DOHH2 (cell line): ENCODE measurements around the gene DLGAP1.

Experiments
- H3F3A ChIP-seq: fragments of 200-600 bp; sonication (generic), shearing (Covaris generic); 2 replicates; pipeline ENCODE4 v1.6.0; 2016; ENCODE audit warnings: antibody characterized with exemption, mild to moderate bottlenecking; ENCODE audit not compliant: control insufficient read depth, insufficient read depth
- H3K27ac ChIP-seq: fragments of 200-600 bp; sonication (generic); 2 replicates; pipeline ENCODE4 v1.5.1; 2014; ENCODE audit warnings: low read depth, mild to moderate bottlenecking, low read length, moderate library complexity
- H3K27me3 ChIP-seq: fragments of 200-600 bp; sonication (generic); 2 replicates; pipeline ENCODE4 v1.6.1; 2014; ENCODE audit warnings: mild to moderate bottlenecking, low read length, mixed read lengths; ENCODE audit not compliant: control insufficient read depth
- H3K36me3 ChIP-seq: fragments of 200-600 bp; sonication (generic); 2 replicates; pipeline ENCODE4 v1.6.1; 2014; ENCODE audit warnings: mild to moderate bottlenecking, low read length, moderate library complexity, mixed read lengths; ENCODE audit not compliant: control insufficient read depth
- H3K4me1 ChIP-seq: fragments of 200-600 bp; sonication (generic); 2 replicates; pipeline ENCODE4 v1.6.1; 2014; ENCODE audit warnings: mild to moderate bottlenecking, low read length, mixed read lengths; ENCODE audit not compliant: control insufficient read depth
- H3K4me2 ChIP-seq: fragments of 200-600 bp; sonication (generic); 2 replicates; pipeline ENCODE4 v1.6.0; 2014; ENCODE audit warnings: mild to moderate bottlenecking, low read length, moderate library complexity
- H3K4me3 ChIP-seq: fragments of 200-600 bp; sonication (generic); 2 replicates; pipeline ENCODE4 v1.5.1; 2014; ENCODE audit warnings: mild to moderate bottlenecking, low read length, mixed read lengths
- H3K79me2 ChIP-seq: fragments of 200-600 bp; sonication (generic); 2 replicates; pipeline ENCODE4 v1.6.1; 2014; ENCODE audit warnings: mild to moderate bottlenecking, low read length, mixed read lengths; ENCODE audit not compliant: control insufficient read depth
- H3K9me2 ChIP-seq: fragments of 200-600 bp; sonication (generic); replicated peaks from 2 replicates; pipeline ENCODE4 v1.6.1; 2014; ENCODE audit warnings: mild to moderate bottlenecking, low read length, mixed read lengths; ENCODE audit not compliant: control insufficient read depth
- H3K9me3 ChIP-seq: fragments of 200-600 bp; sonication (generic); 2 replicates; pipeline ENCODE4 v1.6.1; 2014; ENCODE audit warnings: antibody characterized with exemption, low read length, mixed read lengths; ENCODE audit not compliant: control insufficient read depth, insufficient read depth
- H4K20me1 ChIP-seq: fragments of 200-600 bp; sonication (generic); 2 replicates; pipeline ENCODE4 v1.6.0; 2014; ENCODE audit warnings: low read depth, mild to moderate bottlenecking, antibody characterized with exemption, low read length, moderate library complexity; ENCODE audit not compliant: control insufficient read depth, insufficient read depth
- EZH2phosphoT487 ChIP-seq: fragments of 200-600 bp; sonication (generic); IDR thresholded peaks from 2 replicates; pipeline ENCODE4 v1.6.1; 2017; ENCODE audit warnings: borderline replicate concordance, mild to moderate bottlenecking, antibody characterized with exemption, low read length, moderate library complexity, mixed read lengths
- TF ChIP-seq, protein P1 (sequence below): fragments of 200-600 bp; sonication (generic); IDR thresholded peaks from one replicate; pipeline ENCODE4 v1.5.1; 2014; ENCODE audit warnings: antibody characterized with exemption, mild to moderate bottlenecking, low read depth, low read length; ENCODE audit not compliant: poor library complexity, severe bottlenecking

The DLGAP1 gene

DNA sequence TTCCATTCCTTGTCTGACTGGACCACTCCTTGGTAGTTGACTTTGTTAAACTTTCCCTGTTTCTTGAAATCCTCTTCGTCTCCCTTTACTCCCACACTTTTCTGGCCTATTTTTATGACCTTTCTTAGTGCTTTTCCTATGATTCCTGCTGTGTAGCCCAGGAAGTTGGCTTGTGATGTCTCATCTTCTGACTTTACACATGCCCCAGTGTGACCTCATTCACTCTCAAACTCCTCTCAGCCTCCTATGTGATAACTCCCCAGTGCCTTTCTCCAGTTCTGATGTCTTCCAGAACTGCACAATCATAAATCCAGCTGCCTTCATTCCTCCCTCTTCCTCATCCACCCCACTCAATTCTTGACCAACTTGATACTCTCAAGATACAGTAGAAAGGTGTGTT is 597.6 kb downstream of the DLGAP1 start:
- no peaks in the 10 kb centered on the region for H3K9me3 ChIP-seq
- H3F3A ChIP-seq = no peaks in the 10 kb centered on the region
- no peaks in the 10 kb centered on the region for H3K9me2 ChIP-seq
- TF ChIP-seq, protein P1, sequence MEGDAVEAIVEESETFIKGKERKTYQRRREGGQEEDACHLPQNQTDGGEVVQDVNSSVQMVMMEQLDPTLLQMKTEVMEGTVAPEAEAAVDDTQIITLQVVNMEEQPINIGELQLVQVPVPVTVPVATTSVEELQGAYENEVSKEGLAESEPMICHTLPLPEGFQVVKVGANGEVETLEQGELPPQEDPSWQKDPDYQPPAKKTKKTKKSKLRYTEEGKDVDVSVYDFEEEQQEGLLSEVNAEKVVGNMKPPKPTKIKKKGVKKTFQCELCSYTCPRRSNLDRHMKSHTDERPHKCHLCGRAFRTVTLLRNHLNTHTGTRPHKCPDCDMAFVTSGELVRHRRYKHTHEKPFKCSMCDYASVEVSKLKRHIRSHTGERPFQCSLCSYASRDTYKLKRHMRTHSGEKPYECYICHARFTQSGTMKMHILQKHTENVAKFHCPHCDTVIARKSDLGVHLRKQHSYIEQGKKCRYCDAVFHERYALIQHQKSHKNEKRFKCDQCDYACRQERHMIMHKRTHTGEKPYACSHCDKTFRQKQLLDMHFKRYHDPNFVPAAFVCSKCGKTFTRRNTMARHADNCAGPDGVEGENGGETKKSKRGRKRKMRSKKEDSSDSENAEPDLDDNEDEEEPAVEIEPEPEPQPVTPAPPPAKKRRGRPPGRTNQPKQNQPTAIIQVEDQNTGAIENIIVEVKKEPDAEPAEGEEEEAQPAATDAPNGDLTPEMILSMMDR = no peak
- no peaks in the 10 kb centered on the region for H4K20me1 ChIP-seq
- H3K27ac ChIP-seq = no peak overlapping the region
- H3K27me3 ChIP-seq = no peaks in the 10 kb centered on the region
- H3K36me3 ChIP-seq = no peaks in the 10 kb centered on the region
- no peak overlapping the region for H3K4me3 ChIP-seq
- no peaks in the 10 kb centered on the region for H3K79me2 ChIP-seq
- H3K4me2 ChIP-seq = no peak overlapping the region
- H3K4me1 ChIP-seq = no peaks in the 10 kb centered on the region

DNA sequence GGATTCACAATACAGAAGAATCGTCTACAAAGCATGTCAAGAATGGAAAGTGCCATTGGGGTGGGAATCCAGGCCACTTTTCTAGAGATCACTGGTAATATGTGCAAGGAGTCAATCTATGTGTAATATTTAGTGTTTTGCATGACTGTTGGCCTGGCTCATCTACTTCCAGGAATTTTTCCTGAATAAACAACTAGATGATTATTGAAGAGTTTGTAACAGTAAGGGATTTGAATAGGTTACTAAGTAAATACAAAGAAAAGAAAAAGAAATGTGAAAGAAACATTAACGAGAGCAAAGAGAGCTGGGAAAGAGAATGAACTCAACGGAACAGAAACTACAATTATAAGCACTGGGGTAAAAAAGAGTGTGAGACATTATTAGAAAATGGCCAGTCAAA is 599.1 kb downstream of the DLGAP1 start:
- TF ChIP-seq, protein P1 = no peak
- TF ChIP-seq EZH2phosphoT487 = no peak
- Histone ChIP-seq H4K20me1 (no peaks in the 10 kb centered on the region), H3F3A (no peaks in the 10 kb centered on the region), H3K27me3 (no peaks in the 10 kb centered on the region), H3K4me1 (no peaks in the 10 kb centered on the region), H3K9me2 (no peaks in the 10 kb centered on the region), H3K79me2 (no peaks in the 10 kb centered on the region), H3K36me3 (no peaks in the 10 kb centered on the region), H3K9me3 (no peaks in the 10 kb centered on the region), H3K4me3 (no peak overlapping the region), H3K4me2 (no peak overlapping the region), H3K27ac (no peak overlapping the region)

DNA sequence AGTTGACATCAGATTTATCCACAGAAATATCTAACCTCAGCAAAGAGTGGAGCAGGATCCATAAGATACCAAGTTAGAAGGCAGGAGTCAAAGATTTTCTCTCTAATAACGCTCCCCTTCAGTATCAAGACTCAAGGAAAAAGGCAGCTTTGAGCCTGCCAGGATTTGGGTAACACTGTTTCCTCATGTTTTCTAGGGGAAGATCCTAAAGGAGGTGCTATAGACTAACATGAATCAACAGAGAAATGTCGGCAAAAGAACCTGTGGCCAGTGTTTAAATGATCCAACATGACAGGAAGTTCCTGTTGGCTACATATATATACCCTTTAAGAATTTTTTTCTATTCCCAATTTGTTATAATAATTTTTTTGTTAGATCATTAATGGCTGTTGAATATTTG is 602.8 kb downstream of the DLGAP1 start:
- H3K79me2 ChIP-seq = no peaks in the 10 kb centered on the region
- no peaks in the 10 kb centered on the region for H4K20me1 ChIP-seq
- no peaks in the 10 kb centered on the region for H3K4me1 ChIP-seq
- no peak overlapping the region for H3K4me2 ChIP-seq
- no peaks in the 10 kb centered on the region for H3K9me2 ChIP-seq
- H3K36me3 ChIP-seq = no peaks in the 10 kb centered on the region
- H3K27me3 ChIP-seq = peaks cover 3% of the 10 kb centered on the region; the same call in 1 of the 2 replicates
- TF ChIP-seq EZH2phosphoT487 = no peak
- TF ChIP-seq, protein P1 = no peak
- H3K9me3 ChIP-seq = no peaks in the 10 kb centered on the region
- H3K27ac ChIP-seq = no peak overlapping the region
- H3F3A ChIP-seq = no peaks in the 10 kb centered on the region
- H3K4me3 ChIP-seq = no peak overlapping the region

DNA sequence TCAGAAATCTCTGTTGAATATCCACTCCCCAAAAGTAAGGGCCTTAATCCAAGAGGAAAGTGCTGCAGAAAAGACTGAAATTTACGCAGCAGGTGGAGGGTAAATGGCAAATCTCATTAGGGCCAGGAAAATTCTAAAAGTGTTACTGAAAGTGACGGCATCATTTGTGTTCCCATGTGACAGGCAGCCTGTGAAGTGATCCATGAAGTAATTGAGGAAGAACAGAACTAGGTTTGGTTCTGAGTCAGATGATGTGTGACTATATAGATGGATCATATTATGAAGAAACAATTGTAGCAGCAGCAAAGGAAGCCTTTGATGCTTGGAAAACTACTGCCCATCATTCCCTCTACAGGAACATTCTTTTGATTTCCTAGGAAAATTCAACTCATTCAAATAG is 603.9 kb downstream of the DLGAP1 start:
- H3K27me3 ChIP-seq = peaks cover 3% of the 10 kb centered on the region; the same call in 1 of the 2 replicates
- no peak for TF ChIP-seq EZH2phosphoT487
- TF ChIP-seq, protein P1 = no peak

More for the DNA sequence above, 603.9 kb downstream of the DLGAP1 start:
- Histone ChIP-seq H3K9me2 (no peaks in the 10 kb centered on the region), H3K4me2 (no peak overlapping the region), H3K27ac (no peak overlapping the region), H3K4me3 (no peak overlapping the region), H3K4me1 (no peaks in the 10 kb centered on the region), H3F3A (no peaks in the 10 kb centered on the region), H3K36me3 (no peaks in the 10 kb centered on the region), H4K20me1 (no peaks in the 10 kb centered on the region), H3K79me2 (no peaks in the 10 kb centered on the region), H3K9me3 (no peaks in the 10 kb centered on the region)
